Osteocyte (in vitro differentiated cells): ENCODE data around the gene ALDH3B2. TPM values are rescaled to one million over a fixed set of nuclear protein-coding genes. Genes with fewer than 3 reads are reported as not detected.

Source experiments
- DNase-seq: peaks from one replicate; pipeline ENCODE4 v3.0.0; 2021; ENCODE audit warnings: mixed read lengths; ENCODE audit not compliant: unreplicated experiment; ENCODE audit errors: extremely low spot score
- H3K27ac Mint-ChIP-seq: one replicate; pipeline ENCODE4 v1.8.0; 2021; ENCODE audit warnings: mild to moderate bottlenecking, mixed read lengths; ENCODE audit not compliant: unreplicated experiment
- H3K27me3 Mint-ChIP-seq: one replicate; pipeline ENCODE4 v1.8.0; 2021; ENCODE audit warnings: mixed read lengths; ENCODE audit not compliant: unreplicated experiment
- H3K36me3 Mint-ChIP-seq: one replicate; pipeline ENCODE4 v1.8.0; 2021; ENCODE audit warnings: mixed read lengths; ENCODE audit not compliant: unreplicated experiment
- H3K4me1 Mint-ChIP-seq: one replicate; pipeline ENCODE4 v1.8.0; 2021; ENCODE audit warnings: mixed read lengths; ENCODE audit not compliant: unreplicated experiment
- H3K4me3 Mint-ChIP-seq: one replicate; pipeline ENCODE4 v1.8.0; 2021; ENCODE audit warnings: mild to moderate bottlenecking, moderate library complexity, mixed read lengths; ENCODE audit not compliant: unreplicated experiment
- H3K9me3 Mint-ChIP-seq: one replicate; pipeline ENCODE4 v1.8.0; 2021; ENCODE audit warnings: mixed read lengths; ENCODE audit not compliant: unreplicated experiment
- total RNA-seq: library from RNA; stranded (reverse); gene quantifications from 2 replicates; pipeline ENCODE4 v1.2.1, GENCODE V29; 2021
- TF ChIP-seq, protein P1 (sequence below): fragments of 200-600 bp; sonication (generic); IDR thresholded peaks from 2 replicates; pipeline ENCODE4 v1.5.0; 2021; ENCODE audit warnings: antibody characterized with exemption, mild to moderate bottlenecking, moderate library complexity

ALDH3B2 gene
- total RNA-seq, 1 donor from 2014 or later: not detected

GRCh38 chr11:67642173-67643120, 32.0 kb downstream of the ALDH3B2 start:
- TF ChIP-seq, protein P1, sequence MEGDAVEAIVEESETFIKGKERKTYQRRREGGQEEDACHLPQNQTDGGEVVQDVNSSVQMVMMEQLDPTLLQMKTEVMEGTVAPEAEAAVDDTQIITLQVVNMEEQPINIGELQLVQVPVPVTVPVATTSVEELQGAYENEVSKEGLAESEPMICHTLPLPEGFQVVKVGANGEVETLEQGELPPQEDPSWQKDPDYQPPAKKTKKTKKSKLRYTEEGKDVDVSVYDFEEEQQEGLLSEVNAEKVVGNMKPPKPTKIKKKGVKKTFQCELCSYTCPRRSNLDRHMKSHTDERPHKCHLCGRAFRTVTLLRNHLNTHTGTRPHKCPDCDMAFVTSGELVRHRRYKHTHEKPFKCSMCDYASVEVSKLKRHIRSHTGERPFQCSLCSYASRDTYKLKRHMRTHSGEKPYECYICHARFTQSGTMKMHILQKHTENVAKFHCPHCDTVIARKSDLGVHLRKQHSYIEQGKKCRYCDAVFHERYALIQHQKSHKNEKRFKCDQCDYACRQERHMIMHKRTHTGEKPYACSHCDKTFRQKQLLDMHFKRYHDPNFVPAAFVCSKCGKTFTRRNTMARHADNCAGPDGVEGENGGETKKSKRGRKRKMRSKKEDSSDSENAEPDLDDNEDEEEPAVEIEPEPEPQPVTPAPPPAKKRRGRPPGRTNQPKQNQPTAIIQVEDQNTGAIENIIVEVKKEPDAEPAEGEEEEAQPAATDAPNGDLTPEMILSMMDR: no peak

DNA sequence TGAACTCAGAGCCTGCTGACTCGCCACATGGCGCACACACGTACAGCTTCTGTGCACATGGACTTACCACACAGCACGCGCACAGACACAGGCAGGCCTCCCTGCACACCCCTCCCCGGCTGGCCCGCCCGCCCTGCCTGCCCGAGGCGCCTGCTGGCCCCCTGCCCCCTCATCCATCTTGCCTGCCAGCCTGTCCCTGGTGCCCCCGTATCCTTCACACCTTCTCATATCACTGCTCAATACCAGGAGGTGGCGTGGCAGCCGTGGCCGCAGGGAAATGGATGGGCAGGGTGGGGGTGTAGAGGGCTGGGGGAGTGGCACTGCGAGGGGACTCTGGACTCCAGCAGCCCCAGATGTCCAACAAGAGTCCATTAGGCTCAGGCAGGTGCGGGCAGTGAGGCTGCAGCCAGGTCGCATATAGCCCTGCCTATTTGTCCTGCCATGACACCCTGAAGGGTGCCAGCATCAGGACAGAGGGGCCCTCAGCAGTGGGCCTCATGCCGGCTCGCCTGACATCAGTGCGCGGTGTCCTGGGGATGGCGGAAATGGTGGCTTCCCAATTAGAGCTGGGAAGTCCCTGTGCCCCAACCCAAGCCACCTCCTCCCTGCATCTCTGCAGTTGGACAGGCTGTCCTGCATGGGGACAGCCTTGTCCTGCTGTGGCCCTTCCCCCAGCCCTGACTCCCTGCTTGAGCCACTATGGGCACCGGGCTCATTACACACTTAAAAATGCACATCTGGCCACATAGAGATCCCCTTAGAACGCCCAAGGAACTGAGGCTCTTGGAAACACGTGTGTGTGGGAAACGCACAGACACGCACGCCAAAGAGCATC, 32.9 kb downstream of the ALDH3B2 start:
- peaks cover 2% of the 10 kb centered on the region for H3K27me3 Mint-ChIP-seq
- no peaks in the 10 kb centered on the region for H3K36me3 Mint-ChIP-seq
- TF ChIP-seq, protein P1: no peak
- H3K4me3 Mint-ChIP-seq: no peak overlapping the region
- H3K27ac Mint-ChIP-seq: no peak overlapping the region
- no peaks in the 10 kb centered on the region for H3K4me1 Mint-ChIP-seq
- no peak for DNase-seq
- H3K9me3 Mint-ChIP-seq: no peaks in the 10 kb centered on the region

More at GRCh38 chr11:67642173-67643120, 32.0 kb downstream of the ALDH3B2 start:
- H3K9me3 Mint-ChIP-seq: no peaks in the 10 kb centered on the region
- H3K4me3 Mint-ChIP-seq: no peak overlapping the region
- H3K27ac Mint-ChIP-seq: no peak overlapping the region
- no peak for DNase-seq
- no peaks in the 10 kb centered on the region for H3K27me3 Mint-ChIP-seq
- H3K36me3 Mint-ChIP-seq: no peaks in the 10 kb centered on the region
- no peaks in the 10 kb centered on the region for H3K4me1 Mint-ChIP-seq

DNA sequence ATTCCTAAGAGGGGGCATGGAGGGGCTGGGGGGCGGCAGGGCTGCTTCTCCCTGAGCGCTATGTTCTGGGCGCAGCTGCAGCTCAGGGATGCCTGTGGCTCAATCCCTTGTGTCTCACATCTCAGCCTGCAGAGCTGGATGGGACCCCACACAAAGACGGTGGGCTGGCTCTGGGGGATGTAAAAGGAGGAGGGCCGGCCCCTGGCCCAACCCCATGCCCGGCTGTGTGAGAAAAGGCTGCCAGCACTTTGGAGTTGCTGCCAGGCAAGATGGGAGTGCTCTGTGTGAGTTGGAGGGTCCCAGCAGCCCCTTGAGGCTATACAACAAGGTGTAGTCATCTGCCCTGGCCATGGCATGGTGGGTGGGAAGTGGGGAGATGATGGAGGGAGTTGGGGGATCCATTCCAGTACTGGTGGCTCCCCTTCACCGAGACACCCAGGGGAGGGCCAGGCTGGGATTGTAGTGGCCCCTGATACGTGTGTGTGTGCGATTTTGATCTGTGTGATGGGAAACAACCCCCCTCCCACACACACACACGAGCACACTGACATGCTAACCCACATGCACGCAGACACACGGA, 33.6 kb downstream of the ALDH3B2 start:
- Mint-ChIP-seq H3K4me3 (no peak overlapping the region), H3K27me3 (peaks cover 2% of the 10 kb centered on the region), H3K4me1 (no peaks in the 10 kb centered on the region), H3K36me3 (no peaks in the 10 kb centered on the region), H3K9me3 (no peaks in the 10 kb centered on the region), H3K27ac (no peak overlapping the region)
- TF ChIP-seq, protein P1: no peak
- no peak for DNase-seq

GRCh38 chr11:67640021-67640757, 34.2 kb downstream of the ALDH3B2 start:
- TF ChIP-seq, protein P1: peak; percentile 69
- H3K27me3 Mint-ChIP-seq: peaks cover 2% of the 10 kb centered on the region
- H3K27ac Mint-ChIP-seq: no peak overlapping the region
- H3K9me3 Mint-ChIP-seq: no peaks in the 10 kb centered on the region
- peak; percentile 83 for DNase-seq
- H3K4me1 Mint-ChIP-seq: no peaks in the 10 kb centered on the region
- H3K4me3 Mint-ChIP-seq: no peak overlapping the region
- H3K36me3 Mint-ChIP-seq: no peaks in the 10 kb centered on the region
